Epithelial cell of esophagus (primary cell): Measurements from ENCODE around the gene TAS2R60.

ENCODE experiments used
- DNase-seq: peaks from one replicate; pipeline ENCODE4 v3.0.0; 2010; ENCODE audit warnings: low read depth
- H3K4me3 ChIP-seq: 2 replicates; pipeline ENCODE4 v1.5.1; 2011; ENCODE audit warnings: mild to moderate bottlenecking, low read length, control low read depth
- TF ChIP-seq, protein P1 (sequence below): IDR thresholded peaks from 2 replicates; pipeline ENCODE4 v1.5.1; 2011; ENCODE audit warnings: low read depth, mild to moderate bottlenecking, low read length, control low read depth, inconsistent platforms; ENCODE audit not compliant: insufficient read depth; ENCODE audit errors: missing control alignments

TAS2R60 gene

DNA sequence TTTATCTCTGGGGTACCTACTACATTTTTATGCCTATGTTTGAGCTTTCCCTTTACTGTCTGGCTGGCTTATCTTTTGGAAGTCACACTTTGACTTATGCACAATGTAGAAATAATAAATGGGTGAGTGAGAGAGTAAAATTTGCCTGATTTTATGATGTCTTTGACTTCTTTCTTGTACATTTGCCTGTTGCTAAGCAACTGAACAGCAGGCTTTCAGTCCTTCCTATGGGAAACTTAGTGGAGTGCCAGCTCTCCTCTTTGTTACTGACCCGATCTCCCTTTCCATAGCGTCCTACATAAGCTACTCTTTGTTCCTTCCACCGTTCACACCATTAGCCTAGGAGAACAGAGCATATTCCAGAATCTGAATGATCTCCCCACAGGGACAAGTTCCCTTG lies 4.2 kb downstream of the TAS2R60 start:
- no peak for DNase-seq
- TF ChIP-seq, protein P1, sequence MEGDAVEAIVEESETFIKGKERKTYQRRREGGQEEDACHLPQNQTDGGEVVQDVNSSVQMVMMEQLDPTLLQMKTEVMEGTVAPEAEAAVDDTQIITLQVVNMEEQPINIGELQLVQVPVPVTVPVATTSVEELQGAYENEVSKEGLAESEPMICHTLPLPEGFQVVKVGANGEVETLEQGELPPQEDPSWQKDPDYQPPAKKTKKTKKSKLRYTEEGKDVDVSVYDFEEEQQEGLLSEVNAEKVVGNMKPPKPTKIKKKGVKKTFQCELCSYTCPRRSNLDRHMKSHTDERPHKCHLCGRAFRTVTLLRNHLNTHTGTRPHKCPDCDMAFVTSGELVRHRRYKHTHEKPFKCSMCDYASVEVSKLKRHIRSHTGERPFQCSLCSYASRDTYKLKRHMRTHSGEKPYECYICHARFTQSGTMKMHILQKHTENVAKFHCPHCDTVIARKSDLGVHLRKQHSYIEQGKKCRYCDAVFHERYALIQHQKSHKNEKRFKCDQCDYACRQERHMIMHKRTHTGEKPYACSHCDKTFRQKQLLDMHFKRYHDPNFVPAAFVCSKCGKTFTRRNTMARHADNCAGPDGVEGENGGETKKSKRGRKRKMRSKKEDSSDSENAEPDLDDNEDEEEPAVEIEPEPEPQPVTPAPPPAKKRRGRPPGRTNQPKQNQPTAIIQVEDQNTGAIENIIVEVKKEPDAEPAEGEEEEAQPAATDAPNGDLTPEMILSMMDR, result no peak
- H3K4me3 ChIP-seq, result no peak overlapping the region

GRCh38 chr7:143448429-143448828 lies 5.2 kb downstream of the TAS2R60 start:
- DNase-seq, result no peak
- no peak overlapping the region for H3K4me3 ChIP-seq
- TF ChIP-seq, protein P1, result no peak

DNA sequence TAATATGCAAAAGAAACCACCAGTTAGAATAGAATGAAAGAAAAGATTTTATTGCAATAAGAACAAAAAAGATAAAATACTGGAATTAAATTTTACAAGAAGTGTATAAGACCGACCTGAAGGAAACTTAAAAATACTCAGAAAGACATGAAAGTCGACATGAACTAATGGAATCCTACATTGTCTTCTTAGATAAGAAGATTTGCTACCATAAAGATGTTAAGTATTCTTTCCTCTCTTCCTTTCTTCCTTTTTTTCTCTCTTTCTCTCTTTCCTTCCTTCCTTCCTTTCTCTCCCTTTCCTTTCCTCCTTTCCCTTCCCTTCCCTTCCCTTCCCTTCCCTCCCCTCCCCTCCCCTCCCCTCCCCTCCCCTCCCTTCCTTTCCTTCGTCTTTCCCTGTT lies 6.5 kb downstream of the TAS2R60 start:
- H3K4me3 ChIP-seq, result no peak overlapping the region
- TF ChIP-seq, protein P1, result no peak
- DNase-seq, result no peak

GRCh38 chr7:143451122-143451521 lies 7.9 kb downstream of the TAS2R60 start:
- no peak for DNase-seq
- H3K4me3 ChIP-seq, result no peak overlapping the region
- TF ChIP-seq, protein P1, result no peak

- DNase-seq, result no peak
- H3K4me3 ChIP-seq, result no peak overlapping the region
- TF ChIP-seq, protein P1, result no peak
Observed at GRCh38 chr7:143451746-143452145, 8.5 kb downstream of the TAS2R60 start.

DNA sequence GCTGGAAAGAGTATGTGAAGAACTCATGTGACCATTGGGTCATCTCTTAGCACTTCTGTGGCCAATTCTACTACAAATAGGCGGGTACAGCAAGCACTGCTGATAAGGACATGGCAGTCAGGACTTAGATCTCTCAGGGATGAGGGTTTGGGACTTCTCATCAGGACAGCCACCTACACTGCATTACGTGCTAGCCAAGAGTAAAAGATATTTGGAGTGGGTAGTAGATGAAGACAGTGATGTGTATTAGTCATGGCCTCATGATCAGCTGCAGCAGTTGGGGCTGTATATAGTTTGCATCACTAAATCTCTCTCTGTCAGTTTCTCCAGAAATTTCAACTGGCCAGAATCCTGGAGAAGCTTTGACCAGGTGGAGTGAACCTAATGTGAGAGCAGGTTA lies 9.2 kb downstream of the TAS2R60 start:
- no peak for DNase-seq
- TF ChIP-seq, protein P1, result no peak
- H3K4me3 ChIP-seq, result no peak overlapping the region

DNA sequence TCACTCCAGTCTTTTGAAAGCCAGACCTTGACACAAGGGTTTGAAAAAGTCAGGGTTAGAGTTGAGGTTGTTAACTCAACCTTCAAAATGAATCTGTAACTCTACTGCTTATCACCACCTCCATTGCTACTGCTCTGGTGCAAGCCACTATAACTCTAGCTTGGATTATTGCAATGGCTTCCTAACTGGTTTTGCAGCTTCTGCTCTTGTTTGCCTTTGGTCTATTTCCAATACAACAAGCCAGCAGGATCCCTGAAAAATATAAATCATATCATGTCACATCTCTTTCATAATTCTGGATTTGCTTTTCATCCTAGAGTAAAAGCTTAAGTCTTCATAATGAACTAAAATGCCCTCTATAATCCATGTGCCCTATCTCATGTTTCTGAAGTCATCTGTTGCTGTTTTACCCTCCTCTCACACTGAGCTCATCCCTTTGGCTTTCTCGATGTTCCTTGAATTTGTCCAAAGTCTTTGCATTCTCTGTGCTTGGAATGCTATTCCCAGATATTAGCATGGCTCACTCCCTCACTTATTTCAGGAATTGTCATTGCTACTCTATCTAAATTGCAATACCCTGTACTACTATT lies 10.9 kb downstream of the TAS2R60 start:
- H3K4me3 ChIP-seq, result no peak overlapping the region
- TF ChIP-seq, protein P1, result no peak
- peak; percentile 25 for DNase-seq
